DMS153 treated with DMSO at 0.1 percent for 48 hours (cell line): ENCODE measurements around the gene NUP37.

Experiments used
- DNase-seq: peaks from one replicate; lab custom pipeline; 2025; ENCODE audit not compliant: unreplicated experiment; lab: John Stamatoyannopoulos, UW

NUP37 gene

GRCh38 chr12:102031852-102032251, 88.1 kb downstream of the NUP37 start:
- no peak for DNase-seq

GRCh38 chr12:102029141-102029540, 90.8 kb downstream of the NUP37 start:
- DNase-seq = no peak

GRCh38 chr12:102026728-102027127, 93.2 kb downstream of the NUP37 start:
- DNase-seq = no peak

GRCh38 chr12:102024765-102025164, 95.1 kb downstream of the NUP37 start:
- DNase-seq = no peak

- no peak for DNase-seq
Measured at GRCh38 chr12:102023343-102023930, 96.5 kb downstream of the NUP37 start.
